T-helper 1 cell treated with Interleukin-12 subunit alpha and Interleukin-12 subunit beta and Interleukin-4 antibody, amounts not matched to agents 30 ng/mL and 1 ng/mL, for 36 hours (primary cell): ENCODE data around the gene FAM89B. TPM values are rescaled to one million over a fixed set of nuclear protein-coding genes. Genes with fewer than 3 reads are reported as not detected.

Source experiments
- intact Hi-C: fragments of 100-400 bp; cut with micrococcal nuclease; formaldehyde crosslinking; loops from one replicate; pipeline ENCODE4 v1.15.1; 2024
- total RNA-seq: library from RNA; stranded (reverse); gene quantifications from 2 replicates; pipeline ENCODE4 v1.2.3, GENCODE V29; 2022

Gene FAM89B
- total RNA-seq, 1 donor from 2014 or later: 58.1 TPM

DNA sequence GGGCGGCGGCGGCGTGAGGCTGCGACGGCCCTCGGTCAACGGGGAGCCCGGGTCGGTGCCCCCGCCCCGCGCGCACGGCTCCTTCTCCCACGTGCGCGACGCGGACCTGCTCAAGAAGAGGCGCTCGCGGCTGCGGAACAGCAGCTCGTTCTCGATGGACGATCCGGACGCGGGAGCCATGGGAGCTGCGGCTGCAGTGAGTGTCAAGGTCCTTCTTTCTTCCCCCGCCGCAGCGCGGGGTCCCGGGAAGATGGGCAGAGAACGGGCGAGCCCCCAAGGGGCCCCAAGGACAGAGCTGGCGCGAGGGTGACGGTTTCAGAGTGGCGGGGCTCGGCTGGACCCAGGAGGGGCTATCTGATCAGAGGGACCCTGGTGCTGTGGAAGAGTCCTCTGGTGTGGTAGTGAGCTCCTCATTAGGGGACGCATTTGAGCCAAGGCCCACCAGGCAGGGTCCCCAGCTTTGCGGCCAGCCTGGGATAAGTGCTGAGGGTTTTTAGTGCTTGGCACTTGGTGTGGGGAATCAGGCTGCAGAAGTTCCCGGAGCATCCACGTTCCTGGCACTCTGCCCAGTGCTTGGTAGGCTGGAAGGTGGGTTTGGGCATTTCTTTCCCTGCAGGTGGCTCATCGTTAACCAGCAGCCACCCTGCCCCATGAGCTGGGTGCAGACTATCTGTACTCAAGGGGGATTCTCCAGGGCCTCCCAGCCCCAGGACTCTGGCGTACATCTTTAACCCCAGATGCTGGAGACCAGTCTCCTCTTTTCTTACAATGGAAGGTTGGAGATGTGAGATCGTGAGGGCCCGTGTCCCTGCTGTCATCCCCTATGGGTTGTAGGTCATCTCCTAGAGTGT lies 13.3 kb downstream of the FAM89B start:
- intact Hi-C loops: no loop called here

DNA sequence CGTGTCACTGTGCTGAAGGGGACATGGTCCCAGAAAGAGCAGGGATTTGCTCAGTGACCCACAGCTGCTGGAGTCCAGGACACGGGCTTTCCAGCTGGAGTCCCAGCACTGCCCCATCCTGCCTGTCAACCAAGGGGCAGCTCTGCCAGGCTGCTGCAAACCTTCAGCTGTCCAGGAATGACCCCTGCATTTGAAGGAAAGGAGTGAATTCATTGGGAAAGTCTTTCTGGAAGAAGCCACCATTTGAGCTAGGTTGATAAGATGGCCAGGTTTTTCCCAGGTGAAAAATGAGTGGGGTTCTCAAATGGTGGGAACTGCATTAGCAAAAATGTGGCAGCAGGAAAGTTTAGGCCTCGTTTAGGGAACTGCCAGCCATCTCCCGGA lies 13.9 kb downstream of the FAM89B start:
- intact Hi-C loops: no loop called here

DNA sequence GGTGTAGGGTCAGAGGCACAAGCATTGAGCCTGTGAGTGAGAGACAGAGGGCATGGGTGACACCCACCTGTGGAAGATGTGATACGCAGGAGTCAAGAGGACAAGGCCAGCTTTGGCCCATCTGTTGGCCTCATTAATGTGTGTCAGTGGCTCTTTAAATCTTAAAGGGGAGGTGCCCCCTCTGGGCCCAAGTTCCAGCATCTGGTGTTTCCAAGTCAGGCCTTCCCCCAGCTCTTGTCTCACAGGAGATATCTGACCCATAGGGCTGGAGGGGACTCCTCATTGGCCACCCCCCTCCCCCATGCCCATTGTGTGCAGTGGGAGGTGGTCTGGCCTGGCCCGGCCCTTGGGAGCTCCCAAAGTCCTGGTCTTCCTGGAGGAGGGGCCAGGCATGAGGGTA lies 14.3 kb downstream of the FAM89B start:
- intact Hi-C loops: no loop called here

DNA sequence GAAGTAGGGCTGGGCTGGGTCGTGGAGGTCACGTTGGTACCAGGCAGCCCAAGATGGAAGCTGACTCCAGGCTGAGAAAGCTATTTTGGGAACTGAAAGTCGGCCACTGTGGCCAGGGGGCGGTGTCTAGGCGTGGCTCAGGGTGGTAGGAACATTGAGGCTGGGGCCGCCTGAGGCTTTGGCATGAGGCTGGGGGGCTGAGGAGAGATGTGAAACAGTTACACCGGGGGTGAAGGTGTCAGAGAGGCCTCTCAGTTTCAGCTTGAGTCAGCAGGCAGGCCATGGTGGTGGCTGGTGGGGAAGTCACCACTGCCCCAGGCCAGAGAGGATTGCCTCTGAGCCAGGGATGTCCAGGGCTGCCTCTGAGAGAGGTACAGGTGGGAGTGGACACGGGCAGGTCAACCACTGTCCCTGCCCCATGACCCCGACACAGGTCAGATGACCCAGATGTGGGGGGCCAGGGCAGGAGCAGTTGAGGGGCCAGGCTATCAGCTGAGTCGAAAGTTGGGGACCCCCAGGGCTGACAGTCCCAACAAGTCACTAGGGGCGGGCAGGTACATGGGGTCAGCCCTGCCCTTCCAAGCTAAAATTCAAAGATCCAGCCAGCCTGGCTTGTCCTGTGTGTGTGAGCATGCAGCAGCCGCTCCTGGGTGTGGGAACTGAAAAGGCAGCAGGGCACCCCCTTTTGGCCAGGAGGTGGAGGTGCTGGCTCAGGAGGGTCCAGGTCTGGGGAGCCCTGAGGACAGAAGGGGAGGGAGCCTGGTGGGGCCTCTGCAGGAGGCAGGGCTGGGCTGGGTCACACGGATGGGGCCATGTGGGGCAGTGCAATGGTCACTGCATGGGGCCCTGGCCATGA lies 16.1 kb downstream of the FAM89B start:
- intact Hi-C loops: loop anchor here (1.0 to 2.0 kb wide), 5 partner anchors 14 to 222 kb away; partner anchors contain the start of gene PCNX3

DNA sequence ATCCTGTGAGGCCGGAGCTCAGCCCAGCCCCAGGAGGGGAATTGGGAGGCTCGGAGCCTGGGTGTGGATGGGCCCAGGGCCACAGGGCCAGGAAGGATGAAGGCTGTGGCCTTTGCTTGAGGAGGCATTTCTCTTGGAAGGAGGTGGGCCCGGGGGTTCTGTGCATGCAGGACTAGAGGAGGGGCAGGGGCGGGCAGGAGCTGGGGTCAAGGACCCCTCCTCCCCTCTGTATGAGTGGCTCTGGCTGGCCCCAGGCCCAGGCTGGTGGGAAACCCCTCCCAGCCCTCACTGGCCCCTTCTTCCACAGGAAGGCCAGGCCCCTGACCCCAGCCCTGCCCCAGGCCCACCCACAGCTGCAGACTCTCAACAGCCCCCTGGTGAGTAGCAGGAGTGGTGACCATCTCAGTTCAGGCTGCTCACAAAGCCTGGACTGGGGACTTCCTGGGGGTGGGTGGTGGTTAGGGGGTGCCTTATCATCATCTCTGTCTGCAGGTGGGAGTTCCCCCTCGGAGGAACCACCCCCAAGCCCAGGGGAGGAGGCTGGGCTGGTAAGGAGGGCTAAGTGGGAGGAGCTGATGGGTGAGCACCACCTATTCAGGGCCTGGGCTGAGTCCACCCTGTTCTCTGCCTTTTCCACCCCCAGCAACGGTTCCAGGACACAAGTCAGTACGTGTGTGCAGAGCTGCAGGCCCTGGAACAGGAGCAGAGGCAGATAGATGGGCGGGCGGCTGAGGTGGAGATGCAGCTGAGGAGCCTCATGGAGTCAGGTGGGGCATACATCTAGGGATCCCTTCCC lies 17.3 kb downstream of the FAM89B start:
- intact Hi-C loops: loop anchor here (2.0 kb wide), 1 partner anchor 223 kb away; no protein-coding TSS in a partner anchor

DNA sequence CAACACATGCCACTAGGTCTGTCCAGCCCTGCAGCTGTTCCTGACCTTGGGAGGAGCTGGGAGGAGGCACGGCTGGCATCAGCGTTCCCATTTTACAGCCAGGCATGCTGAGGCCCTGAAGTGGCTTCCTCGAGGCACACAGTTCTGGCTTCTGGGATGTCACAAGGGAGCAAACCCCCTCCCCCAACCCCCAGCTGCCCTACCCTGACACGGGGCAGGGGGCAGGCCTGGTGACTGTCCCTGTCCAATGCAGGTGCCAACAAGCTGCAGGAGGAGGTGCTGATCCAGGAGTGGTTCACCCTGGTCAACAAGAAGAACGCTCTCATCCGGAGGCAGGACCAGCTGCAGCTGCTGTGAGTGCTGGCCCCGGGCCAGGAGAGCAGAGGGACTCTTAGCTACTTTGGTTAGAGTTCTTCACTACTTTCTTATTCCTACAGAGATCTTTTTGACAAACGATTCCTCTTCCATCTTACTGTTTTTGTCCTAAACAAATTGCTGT lies 18.0 kb downstream of the FAM89B start:
- intact Hi-C loops: no loop called here

DNA sequence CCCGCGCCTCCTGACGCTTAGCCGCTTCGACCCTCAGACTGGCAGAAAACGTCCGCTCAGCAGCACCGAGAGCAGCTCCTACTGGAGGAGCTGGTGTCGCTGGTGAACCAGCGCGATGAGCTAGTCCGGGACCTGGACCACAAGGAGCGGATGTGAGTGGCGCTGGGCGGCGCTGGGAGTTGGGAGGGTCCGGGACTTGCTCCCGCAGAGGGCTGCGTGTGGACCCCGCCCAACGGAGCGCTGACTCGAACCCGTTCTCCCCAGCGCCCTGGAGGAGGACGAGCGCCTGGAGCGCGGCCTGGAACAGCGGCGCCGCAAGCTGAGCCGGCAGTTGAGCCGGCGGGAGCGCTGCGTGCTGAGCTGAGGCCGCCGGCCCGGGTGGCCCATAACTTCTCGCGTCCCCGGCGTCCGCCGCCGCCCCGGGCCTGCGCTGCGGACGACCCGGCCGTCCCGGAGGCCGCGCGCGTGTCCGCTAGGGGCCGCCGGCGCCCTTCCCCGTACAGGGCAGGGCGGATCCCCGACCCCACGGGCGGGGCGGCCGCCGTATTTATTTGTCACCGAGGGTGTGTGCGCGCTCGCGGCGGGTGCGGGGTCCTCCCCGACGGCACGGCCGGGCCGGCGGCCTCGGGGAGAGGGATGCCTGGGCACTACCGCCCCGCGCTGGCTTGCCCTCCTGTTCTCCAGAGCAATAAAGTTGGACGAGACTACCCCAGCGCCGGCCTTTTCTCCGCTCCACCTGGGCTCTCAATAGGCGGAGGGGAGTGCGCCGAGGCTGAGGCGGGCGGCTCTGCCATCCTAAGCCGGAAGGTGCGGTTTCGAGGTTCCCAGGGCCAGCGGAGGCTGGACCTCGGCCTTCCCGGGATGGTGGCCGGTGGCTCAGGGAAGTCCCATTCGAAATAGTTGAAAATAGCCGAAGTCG lies 19.9 kb downstream of the FAM89B start:
- intact Hi-C loops: no loop called here

DNA sequence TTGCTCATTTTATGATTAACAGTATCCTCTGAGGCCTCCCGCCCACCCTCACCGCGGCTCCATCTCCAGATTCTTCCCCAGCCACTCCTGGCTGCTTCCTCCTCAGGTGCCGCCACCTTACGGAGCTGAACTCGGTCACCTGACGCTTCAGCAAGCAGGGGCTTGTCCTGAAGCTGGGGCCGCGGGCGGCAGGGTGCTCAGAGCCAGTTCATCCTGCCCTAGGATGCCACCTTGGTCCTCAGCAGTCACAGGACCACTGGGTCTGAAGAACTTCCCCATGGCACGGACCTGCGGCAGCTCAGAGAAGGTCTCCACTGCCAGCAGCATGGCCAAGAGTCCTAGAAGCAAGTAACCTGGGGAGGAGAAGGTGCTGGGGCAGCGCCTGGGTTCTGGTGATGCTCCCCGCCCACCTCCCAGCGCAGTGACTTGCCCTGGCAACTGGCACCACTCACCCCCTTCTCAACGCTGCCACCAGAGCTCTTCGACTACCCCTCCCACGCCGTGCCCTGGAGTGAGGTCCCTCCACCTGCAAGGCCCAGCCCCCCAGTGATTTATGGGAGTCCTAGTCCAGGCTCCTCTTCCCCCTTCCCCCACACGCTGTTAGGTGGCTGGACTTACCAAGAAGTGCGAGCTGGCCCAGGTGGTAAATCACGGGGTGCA lies 20.6 kb downstream of the FAM89B start:
- intact Hi-C loops: no loop called here

DNA sequence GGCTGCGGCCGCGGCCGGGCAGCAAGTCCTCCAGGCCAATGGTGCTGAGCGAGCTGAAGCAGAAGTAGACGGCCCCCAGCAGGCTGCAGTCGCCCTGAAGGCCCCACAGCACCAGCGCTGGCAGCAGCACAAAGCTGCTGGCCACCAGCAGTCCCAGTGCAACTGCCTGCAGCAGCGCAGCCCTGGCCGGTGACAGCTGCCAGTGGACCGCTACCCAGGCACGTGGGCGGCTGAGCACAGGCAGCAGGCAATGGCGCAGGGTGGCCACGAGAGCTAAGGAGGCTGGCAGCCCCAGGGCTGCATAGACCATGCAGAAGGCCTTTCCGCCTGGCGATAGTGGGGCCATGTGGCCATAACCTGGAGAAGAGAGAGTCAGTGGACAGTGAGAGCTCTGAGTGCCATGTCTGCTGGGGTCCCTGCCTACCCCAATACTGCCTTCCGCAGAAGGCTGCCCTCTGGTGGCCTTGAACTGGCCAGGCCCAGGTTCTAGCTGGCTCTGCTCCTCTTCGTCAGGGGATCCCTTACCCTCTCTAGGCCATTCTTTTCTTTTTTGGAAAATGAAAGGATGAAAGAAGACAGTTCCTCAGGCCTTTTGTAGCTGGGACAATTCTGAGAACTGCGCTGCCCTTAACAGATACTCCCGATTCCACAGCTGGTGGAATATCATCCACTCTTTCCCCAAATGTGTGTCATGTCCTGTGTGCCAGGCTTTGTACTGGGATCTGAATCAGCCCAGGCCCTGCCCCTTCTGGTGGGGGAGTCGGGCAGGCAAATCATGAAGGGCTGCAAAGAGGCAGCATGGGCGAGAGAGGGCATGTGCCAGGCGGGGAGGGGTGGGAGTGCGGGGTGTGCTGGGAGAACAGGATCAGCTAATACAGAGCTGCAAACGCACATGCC lies 21.4 kb downstream of the FAM89B start:
- intact Hi-C loops: no loop called here

DNA sequence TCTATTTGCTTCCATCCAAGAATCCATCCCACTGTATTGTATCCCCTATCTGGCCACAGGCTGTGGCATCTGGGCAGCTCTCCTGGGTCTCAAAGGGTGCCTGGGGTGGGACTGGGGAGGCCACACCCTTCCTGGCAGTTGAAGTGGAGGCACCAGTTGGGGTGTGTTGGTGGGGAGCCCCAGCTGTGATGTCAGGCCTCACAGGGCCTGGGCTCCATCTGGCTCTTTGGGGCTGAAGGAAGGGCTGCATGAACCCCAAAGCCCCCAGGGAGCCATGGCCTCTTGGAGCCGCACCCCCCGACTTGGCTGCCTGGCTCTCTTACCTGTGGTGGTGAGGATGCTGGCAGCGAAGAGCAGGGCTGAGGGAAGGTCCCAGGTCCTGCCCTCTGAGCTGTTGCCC lies 22.8 kb downstream of the FAM89B start:
- intact Hi-C loops: no loop called here

DNA sequence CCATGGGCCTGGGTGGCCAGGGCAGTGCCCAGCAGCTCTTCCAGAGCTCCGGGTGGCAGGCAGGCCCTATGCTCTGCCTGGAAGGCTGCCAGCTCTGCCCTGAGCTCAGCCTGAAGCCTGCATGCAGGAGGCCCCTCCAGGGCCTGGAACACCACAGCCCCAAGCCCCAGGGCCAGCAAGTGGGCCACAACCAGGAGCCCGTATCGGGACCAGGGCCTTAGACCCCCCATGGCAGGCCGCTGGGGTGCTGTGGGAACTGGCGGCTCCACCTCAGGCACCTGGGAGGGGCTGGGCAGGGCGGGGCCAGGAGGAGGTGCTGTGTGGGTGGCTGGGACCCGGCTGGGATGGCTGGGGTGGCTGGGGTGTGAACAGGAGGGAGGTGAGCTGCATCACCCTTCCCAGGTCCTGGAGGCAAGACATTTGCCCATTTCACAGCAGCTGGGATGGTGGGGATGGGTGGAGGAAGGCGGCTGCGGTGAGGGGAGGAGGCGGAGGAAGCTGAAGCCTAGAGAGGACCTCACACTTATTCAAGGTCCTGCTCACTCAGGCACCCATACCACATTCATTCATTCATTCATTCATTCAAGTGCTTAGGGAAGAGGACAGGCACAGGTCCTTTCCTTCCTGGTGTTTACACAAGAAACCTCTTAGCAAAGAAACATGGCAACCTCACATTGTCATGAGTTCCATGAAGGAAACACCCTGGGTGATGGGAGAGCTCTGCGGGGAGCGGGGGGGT lies 23.4 kb downstream of the FAM89B start, which contains the start of gene KCNK7:
TSS of gene KCNK7 (minus strand) at position 258 of the 739 bp plus-strand sequence. CDS start at position 230, 28 bp downstream.
- intact Hi-C loops: no loop called here

DNA sequence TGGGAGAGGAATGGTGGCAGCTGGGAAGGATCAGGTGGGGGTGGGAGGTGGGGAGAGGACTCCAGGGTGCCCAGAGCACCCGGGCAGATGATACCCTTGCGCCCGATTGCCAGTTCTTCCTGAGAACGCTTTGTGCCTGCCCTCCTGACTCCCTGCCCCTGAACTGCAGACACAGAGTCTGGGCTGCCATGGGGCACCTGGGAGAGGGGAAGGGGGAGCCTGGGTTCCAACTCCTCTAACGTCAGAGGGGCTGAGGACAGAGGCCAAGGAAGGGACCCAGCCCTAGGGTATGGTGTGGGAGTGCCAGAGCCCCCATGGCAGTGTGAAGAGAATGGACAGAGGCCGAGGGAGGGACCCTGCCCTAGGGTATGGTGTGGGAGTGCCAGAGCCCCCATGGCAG lies 24.2 kb downstream of the FAM89B start:
- intact Hi-C loops: no loop called here

DNA sequence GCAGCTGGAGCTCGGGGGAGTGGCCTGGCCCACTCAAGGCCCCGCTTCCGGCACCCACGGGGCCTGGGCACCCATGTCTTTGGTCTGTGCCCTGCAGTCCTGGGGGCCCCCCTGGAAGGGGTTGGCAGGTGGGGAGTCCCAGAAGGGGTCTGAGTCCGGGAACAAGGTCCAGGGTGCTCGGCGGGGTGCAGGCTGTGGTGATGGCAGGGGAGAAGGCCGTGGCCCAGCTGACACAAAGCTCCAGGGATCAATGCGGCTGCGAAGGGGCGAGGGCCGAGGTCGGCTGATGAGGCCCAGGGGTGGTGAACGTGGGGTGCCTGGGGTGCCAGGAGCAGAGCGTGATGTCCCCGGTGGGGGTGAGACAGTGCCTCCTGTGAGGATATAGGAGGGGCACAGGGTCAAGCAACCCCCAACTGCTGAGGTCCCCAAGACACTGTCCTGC lies 25.9 kb downstream of the FAM89B start:
- intact Hi-C loops: no loop called here

DNA sequence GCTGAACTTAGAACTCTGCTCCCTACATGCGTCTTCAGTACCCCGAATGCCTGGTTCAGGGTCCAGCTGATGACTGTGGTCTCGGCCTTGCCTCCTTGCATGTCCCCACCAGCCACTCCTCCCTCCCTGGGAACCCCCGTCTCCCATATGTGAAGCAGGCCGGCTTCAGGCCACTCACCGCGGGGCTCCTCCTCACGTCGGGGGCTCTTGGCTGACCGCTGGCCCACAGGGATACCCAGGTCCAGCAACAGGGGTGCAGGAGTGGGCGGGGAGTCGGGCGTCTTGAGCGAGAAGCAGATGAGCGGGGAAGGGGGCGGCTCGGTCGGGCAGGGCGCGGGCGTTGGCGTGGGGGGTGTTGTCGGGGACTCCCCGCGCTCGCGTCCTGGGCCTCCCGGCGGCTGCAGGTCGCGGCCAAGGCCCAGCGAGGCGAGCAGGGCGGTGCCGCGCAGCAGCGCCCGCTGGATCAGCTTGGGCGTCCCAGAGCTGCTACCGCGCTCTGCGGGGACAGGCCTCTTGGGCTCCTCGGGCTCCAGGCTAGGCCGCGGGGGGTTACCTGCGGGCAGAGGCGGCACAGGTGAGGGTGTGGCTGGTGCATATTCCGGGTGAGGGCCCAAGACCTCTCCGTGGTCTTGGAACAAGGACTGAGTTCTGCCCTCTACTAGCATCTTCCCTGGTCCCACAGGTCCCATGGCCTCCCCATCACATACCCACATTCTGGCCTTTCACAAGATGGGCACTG lies 27.0 kb downstream of the FAM89B start:
- intact Hi-C loops: no loop called here

DNA sequence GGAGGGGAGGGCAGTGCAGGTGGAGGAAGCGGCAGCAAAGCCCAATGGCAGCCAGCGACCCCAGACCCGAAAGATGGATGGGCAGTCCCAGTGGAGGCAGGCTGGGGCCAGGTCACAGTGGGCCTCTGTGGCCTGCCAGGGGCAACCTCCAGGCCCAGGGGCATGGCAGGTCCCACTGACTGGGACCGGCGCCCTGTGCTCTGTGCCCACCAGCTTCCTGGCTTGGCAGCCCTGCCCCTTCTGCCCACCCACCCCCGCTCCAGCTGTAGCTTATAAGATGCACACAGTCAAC lies 27.6 kb downstream of the FAM89B start:
- intact Hi-C loops: no loop called here

DNA sequence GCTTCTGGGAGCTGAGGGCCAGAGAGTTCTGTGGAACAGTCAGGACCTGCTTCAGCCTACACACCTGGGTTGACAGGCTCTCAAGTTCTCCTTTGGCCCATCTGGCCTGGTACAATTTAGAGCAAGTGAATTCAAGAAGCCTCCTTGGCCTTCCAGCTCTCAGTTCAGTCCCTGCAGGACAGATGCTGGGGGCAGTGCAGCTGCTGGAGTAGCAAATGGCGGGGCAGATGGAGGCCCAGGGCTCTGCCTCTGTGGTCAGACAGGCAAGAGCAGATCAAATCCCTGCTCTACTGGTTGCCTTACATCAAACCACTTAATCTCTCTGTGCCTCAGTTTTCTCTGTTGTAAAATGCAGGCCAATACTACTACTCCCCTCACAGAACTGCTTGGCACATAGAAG lies 31.9 kb downstream of the FAM89B start:
- intact Hi-C loops: no loop called here

DNA sequence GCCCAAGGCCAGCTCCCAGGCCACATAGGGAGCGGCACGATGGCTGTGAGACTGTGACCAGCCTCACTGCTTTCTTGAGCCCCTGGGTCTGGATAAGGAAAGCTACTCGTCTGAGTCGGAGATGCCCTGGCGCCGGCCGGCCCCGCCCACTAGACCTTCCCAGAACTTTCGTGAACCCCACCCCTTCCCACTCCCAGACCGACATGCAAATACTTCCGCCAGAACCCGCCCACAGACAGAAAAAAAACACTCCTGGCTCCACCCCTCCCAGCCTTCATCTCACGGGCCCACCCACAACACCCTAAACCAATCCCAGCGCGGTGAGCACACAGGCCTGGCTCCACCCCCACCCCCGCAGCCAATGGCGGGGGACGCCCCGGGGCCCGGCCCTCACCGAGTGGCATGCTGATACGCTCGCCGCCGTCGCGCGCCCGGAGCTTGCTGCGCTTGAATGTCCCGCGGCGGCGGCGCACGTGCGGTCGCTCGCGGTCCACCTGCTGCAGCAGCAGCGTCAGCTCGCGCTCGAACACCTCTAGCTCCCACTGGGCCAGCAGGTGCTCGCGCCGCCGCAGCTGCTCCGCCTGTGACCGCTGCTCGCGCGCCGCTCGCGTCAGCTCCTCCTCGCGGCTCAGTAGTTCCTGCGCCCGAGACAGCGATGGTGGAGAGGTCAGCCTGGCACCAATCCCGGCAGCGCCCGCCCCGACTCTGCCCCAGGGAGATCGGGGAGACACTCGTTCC lies 34.7 kb downstream of the FAM89B start:
- intact Hi-C loops: no loop called here
